Bronchial epithelial cell (primary cell): Measurements from ENCODE around the gene NALCN. TPM values are rescaled to one million over a fixed set of nuclear protein-coding genes. Genes with fewer than 3 reads are reported as not detected.

Experiments used
- DNase-seq: peaks from one replicate; pipeline ENCODE4 v3.0.0-alpha.2; 2010; ENCODE audit warnings: low read depth
- FAIRE-seq: peaks from 2 replicates; lab custom pipeline; 2011; peaks lifted over from hg19 to GRCh38; lab: Jason Lieb, UNC
- H3K27me3 ChIP-seq: 2 replicates; pipeline ENCODE4 v1.5.1; 2011; ENCODE audit warnings: low read length; ENCODE audit not compliant: control insufficient read depth, insufficient read depth
- H3K36me3 ChIP-seq: 2 replicates; pipeline ENCODE4 v1.5.1; 2011; ENCODE audit warnings: low read length; ENCODE audit not compliant: control insufficient read depth, insufficient read depth
- H3K4me3 ChIP-seq: 2 replicates; pipeline ENCODE4 v1.5.1; 2011; ENCODE audit warnings: mild to moderate bottlenecking, low read depth, low read length, control low read depth
- total RNA-seq: library from RNA; depleted of rRNA; stranded (reverse); fragments of >200 nt; gene quantifications from 2 replicates; pipeline ENCODE4 v1.2.1, GENCODE V29; 2014
- TF ChIP-seq, protein P1 (sequence below): IDR thresholded peaks from 2 replicates; pipeline ENCODE4 v1.5.1; 2011; ENCODE audit warnings: mild to moderate bottlenecking, moderate library complexity, low read length, control low read depth, inconsistent platforms; ENCODE audit not compliant: insufficient read depth, severe bottlenecking

NALCN gene
- total RNA-seq, 1 donor from 2014 or later = 0.26 TPM

DNA sequence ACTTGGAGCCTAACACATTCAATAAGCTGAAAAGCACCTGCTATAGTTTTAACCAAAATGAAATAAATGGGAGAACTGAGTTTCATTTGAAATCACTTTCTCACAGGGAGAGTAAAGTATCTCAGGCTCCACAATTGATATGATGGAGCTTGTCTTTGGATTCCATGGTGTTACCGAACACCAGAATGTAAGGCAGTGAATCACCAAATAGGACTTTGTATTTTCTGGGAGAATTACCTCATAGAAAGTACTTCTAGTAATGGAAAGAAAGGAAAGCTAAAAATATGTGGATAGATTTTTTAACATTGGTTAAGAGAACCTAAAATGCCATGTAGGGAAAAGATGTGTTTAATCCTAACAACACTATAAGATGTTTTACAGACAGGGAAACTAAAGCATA is 123.6 kb downstream of the NALCN start:
- no peak for FAIRE-seq
- TF ChIP-seq, protein P1, sequence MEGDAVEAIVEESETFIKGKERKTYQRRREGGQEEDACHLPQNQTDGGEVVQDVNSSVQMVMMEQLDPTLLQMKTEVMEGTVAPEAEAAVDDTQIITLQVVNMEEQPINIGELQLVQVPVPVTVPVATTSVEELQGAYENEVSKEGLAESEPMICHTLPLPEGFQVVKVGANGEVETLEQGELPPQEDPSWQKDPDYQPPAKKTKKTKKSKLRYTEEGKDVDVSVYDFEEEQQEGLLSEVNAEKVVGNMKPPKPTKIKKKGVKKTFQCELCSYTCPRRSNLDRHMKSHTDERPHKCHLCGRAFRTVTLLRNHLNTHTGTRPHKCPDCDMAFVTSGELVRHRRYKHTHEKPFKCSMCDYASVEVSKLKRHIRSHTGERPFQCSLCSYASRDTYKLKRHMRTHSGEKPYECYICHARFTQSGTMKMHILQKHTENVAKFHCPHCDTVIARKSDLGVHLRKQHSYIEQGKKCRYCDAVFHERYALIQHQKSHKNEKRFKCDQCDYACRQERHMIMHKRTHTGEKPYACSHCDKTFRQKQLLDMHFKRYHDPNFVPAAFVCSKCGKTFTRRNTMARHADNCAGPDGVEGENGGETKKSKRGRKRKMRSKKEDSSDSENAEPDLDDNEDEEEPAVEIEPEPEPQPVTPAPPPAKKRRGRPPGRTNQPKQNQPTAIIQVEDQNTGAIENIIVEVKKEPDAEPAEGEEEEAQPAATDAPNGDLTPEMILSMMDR = no peak
- H3K4me3 ChIP-seq = no peak overlapping the region
- H3K36me3 ChIP-seq = no peaks in the 10 kb centered on the region
- no peak for DNase-seq
- H3K27me3 ChIP-seq = no peaks in the 10 kb centered on the region

- no peaks in the 10 kb centered on the region for H3K27me3 ChIP-seq
Observed at GRCh38 chr13:101291646-101292515, 124.4 kb downstream of the NALCN start.

DNA sequence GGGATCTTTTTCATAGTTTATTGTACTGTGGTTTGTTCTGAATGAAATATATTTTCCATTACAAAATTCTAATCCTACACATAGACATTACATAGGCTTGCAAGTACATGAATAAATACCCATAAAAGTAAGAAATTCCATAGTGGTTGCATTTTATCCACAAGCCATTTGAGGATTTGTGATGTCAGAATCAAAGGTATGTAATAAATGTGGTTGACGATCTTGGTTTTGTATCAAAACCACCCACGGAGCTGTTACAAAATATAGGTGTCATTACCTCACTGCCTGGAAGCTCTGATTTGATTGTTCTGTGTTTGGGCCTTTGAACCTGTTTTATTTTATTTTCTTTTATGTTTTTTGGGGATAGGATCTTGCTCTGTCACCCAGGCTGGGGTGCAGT is 125.1 kb downstream of the NALCN start:
- no peak overlapping the region for H3K4me3 ChIP-seq
- H3K27me3 ChIP-seq = no peaks in the 10 kb centered on the region
- FAIRE-seq = no peak
- H3K36me3 ChIP-seq = no peaks in the 10 kb centered on the region
- TF ChIP-seq, protein P1 = no peak
- DNase-seq = no peak

More at GRCh38 chr13:101291646-101292515, 124.4 kb downstream of the NALCN start:
- Histone ChIP-seq H3K36me3 (no peaks in the 10 kb centered on the region), H3K4me3 (no peak overlapping the region)
- FAIRE-seq = no peak
- no peak for DNase-seq
- TF ChIP-seq, protein P1 = no peak

DNA sequence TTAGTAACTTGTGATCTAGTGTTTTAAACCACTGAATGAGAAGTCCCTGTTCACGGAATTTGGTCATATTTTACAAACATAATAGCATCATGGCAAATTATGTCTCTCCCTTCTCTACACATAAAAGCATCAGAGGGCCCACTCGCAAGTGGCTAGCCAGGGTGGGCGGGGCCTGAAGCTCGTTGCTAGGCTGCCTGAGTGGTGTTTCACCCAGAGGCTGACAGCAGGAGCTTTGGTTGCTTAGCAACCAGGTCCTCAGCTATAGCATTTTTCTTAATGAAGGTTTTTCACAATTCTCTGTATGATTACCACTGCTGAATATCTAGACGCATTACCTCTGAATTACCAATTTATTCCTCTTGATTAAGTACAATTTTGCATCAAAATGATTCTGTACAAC is 126.5 kb downstream of the NALCN start:
- Histone ChIP-seq H3K36me3 (no peaks in the 10 kb centered on the region), H3K27me3 (no peaks in the 10 kb centered on the region), H3K4me3 (no peak overlapping the region)
- TF ChIP-seq, protein P1 = no peak
- peak; percentile 44 for DNase-seq
- FAIRE-seq = no peak

DNA sequence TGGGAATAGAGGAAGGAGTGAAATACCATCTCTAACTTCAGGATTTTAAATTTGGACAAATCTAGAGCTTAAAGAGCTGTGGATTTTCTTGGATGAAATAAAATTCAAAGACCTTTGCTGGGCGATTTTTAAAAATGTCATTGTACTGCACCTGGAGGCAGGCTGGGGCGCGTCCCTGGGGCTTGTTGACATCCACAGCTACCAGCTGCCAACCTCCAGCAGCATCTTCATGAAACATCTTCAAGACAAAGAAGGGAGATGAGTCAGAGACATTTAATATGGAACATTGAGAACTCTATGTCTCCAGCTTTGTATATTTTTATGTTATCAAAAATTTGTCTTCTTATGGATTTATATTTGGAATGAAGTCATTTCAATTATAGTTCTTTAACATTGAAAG is 132.5 kb downstream of the NALCN start:
- DNase-seq (peak; percentile 47), FAIRE-seq (no peak)
- Histone ChIP-seq H3K27me3 (no peaks in the 10 kb centered on the region), H3K4me3 (no peak overlapping the region), H3K36me3 (no peaks in the 10 kb centered on the region)
- TF ChIP-seq, protein P1 = no peak
